IPS-15b (cell line): Measurements from ENCODE around the gene COL23A1.

Experiments used
- H3K27me3 ChIP-seq: one replicate; pipeline ENCODE4 v1.6.1; 2013; ENCODE audit warnings: low read length; ENCODE audit not compliant: control insufficient read depth, insufficient read depth
- H3K36me3 ChIP-seq: one replicate; pipeline ENCODE4 v1.6.1; 2013; ENCODE audit warnings: low read length; ENCODE audit not compliant: control insufficient read depth, insufficient read depth
- H3K4me1 ChIP-seq: one replicate; pipeline ENCODE4 v1.6.1; 2013; ENCODE audit warnings: mild to moderate bottlenecking, low read length; ENCODE audit not compliant: control insufficient read depth, insufficient read depth
- H3K4me3 ChIP-seq: one replicate; pipeline ENCODE4 v1.5.1; 2013; ENCODE audit warnings: low read depth, low read length
- H3K9ac ChIP-seq: one replicate; pipeline ENCODE4 v1.6.1; 2013; ENCODE audit warnings: low read depth, mild to moderate bottlenecking, low read length
- H3K9me3 ChIP-seq: one replicate; pipeline ENCODE4 v1.6.1; 2013; ENCODE audit warnings: mild to moderate bottlenecking, low read length; ENCODE audit not compliant: control insufficient read depth, insufficient read depth

The COL23A1 gene

GRCh38 chr5:178457471-178457870 lies 132.7 kb downstream of the COL23A1 start:
- Histone ChIP-seq H3K4me3 (no peak overlapping the region), H3K9me3 (no peaks in the 10 kb centered on the region), H3K36me3 (no peaks in the 10 kb centered on the region), H3K27me3 (no peaks in the 10 kb centered on the region), H3K4me1 (peaks cover 9% of the 10 kb centered on the region), H3K9ac (no peak overlapping the region)

DNA sequence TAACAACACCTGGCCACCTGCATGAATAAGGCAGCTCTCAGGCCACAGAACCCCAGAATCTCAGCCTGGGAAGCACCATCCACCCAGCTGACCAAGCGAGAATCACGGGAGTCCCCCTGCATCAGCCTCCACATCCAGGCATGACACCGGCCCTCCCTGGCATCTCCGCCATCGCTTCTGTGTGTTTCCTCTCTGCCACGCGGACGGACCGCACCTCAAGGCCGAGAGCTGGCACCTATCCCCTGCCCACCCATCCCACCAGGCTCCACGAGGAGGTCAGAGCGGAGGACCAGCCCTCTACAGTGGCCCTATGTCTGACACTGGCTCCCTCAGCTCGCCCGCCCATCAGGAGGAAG lies 134.7 kb downstream of the COL23A1 start:
- no peaks in the 10 kb centered on the region for H3K27me3 ChIP-seq
- no peak overlapping the region for H3K9ac ChIP-seq
- H3K9me3 ChIP-seq: no peaks in the 10 kb centered on the region
- H3K4me3 ChIP-seq: no peak overlapping the region
- H3K4me1 ChIP-seq: no peaks in the 10 kb centered on the region
- no peaks in the 10 kb centered on the region for H3K36me3 ChIP-seq

GRCh38 chr5:178454821-178455479 lies 135.2 kb downstream of the COL23A1 start:
- H3K9ac ChIP-seq: no peak overlapping the region
- no peaks in the 10 kb centered on the region for H3K36me3 ChIP-seq
- H3K4me1 ChIP-seq: no peaks in the 10 kb centered on the region
- no peaks in the 10 kb centered on the region for H3K27me3 ChIP-seq
- no peaks in the 10 kb centered on the region for H3K9me3 ChIP-seq
- H3K4me3 ChIP-seq: no peak overlapping the region

GRCh38 chr5:178454303-178454702 lies 135.9 kb downstream of the COL23A1 start:
- H3K27me3 ChIP-seq: no peaks in the 10 kb centered on the region
- H3K4me1 ChIP-seq: no peaks in the 10 kb centered on the region
- H3K36me3 ChIP-seq: no peaks in the 10 kb centered on the region
- H3K9ac ChIP-seq: no peak overlapping the region
- no peaks in the 10 kb centered on the region for H3K9me3 ChIP-seq
- H3K4me3 ChIP-seq: no peak overlapping the region

DNA sequence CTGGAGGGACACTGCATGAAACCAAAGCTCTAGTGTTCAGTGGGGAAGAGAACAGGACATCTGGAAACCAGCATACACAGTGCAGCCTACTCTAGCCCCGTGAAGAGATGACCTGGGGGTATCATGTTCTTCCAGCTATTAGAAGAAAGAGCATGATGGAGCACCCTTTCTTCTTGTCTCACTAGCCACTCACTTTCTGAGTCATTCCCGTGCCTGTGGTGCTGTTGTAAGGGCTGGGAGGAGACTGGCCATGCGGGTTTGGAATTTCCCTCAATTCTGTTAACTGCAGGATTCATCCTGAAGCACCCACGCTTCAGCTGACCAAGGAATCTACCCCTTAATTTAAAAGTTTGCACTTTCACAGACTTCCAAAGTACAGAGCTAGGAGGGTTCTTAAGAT lies 137.0 kb downstream of the COL23A1 start:
- H3K4me1 ChIP-seq: no peaks in the 10 kb centered on the region
- H3K9ac ChIP-seq: no peak overlapping the region
- no peaks in the 10 kb centered on the region for H3K27me3 ChIP-seq
- H3K4me3 ChIP-seq: no peak overlapping the region
- H3K36me3 ChIP-seq: no peaks in the 10 kb centered on the region
- no peaks in the 10 kb centered on the region for H3K9me3 ChIP-seq

DNA sequence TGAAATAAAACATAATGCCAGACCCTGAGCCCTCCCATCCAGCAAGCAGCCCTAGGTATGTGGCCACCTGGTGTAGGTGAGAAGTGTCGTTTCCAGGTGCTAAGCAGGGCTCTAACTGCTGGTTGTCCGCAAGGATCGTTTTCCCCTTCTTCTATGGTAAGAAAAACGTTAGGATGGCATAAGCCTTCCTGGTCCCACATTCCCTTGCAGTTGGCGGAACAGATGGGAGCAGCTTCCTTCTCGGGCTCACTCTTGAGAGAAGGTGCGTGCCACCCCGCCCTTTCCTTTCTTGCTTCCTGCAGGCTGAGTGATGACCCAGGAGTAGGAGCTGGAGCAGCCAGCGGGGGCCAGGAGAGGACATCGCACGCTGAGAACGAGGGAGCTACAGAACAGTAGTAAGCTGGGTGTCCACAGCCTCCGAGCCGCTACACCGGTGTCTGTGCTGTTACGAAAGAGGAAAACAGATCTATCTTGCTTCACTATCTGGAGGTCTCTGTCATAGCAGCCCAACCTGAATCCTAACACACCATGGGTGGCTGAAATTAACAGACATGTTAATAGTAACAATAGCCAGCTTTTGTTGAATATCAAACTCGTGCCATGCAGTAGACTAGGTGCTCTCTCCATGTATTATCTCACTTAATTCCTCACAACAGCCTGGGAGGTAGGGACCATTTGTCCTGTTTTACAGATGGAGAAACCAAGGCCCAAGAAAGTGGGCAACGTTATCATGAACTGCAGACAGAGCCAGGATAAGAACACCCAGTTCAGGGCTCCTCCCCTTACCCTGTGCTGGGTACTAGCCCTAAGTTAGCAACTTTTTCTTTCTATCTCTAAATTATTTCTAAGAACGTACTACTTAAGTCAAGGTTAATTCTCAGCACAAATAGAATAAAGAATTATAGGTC lies 139.8 kb downstream of the COL23A1 start:
- H3K4me1 ChIP-seq: no peaks in the 10 kb centered on the region

DNA sequence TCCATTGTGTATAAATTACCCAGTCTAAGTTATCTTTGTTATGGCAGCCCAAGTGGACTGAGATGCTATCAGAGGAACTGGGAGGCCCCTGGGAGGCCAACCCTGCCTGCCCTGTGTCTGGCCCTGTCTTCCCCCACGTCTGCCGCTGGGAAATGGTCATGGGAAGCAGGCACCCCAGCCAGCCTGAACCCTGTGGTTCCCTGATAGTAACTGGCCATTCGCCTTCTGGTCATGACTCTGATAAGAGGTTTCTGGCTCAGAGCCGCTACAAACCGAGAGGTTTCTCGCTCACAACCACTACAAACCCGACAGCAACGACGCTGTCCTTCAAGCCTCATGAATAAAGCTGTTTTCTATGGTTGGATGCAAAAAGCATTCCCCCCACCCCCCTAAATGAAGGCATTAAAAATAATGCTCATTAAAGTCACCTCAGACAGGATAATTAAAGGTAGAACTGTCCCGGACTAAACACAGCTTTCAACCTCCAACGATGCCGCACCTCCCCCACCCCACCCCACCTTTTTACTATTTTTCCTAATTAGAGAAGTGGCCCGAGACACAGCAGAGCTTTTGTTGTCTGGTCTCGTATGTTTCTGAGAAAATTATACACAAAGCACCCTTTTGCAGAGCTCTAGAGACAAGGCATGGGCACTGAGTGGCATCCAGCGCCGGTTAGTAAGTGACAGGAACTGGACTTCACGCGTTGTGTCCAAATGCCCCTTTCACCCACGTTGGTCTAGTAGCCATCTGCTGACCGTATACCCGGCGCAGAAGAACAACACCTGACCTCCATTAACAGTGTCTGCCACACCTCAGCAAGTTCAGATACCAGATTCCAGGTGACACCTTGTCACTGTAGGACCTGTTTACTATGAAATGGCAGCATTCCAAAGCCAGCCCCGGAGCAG lies 140.8 kb downstream of the COL23A1 start:
- Histone ChIP-seq H3K9me3 (no peaks in the 10 kb centered on the region), H3K27me3 (no peaks in the 10 kb centered on the region), H3K36me3 (no peaks in the 10 kb centered on the region), H3K9ac (no peak overlapping the region), H3K4me1 (no peaks in the 10 kb centered on the region), H3K4me3 (no peak overlapping the region)

More for the DNA sequence above, 139.8 kb downstream of the COL23A1 start:
- no peak overlapping the region for H3K9ac ChIP-seq
- H3K4me3 ChIP-seq: no peak overlapping the region
- no peaks in the 10 kb centered on the region for H3K36me3 ChIP-seq
- H3K9me3 ChIP-seq: no peaks in the 10 kb centered on the region
- no peaks in the 10 kb centered on the region for H3K27me3 ChIP-seq

DNA sequence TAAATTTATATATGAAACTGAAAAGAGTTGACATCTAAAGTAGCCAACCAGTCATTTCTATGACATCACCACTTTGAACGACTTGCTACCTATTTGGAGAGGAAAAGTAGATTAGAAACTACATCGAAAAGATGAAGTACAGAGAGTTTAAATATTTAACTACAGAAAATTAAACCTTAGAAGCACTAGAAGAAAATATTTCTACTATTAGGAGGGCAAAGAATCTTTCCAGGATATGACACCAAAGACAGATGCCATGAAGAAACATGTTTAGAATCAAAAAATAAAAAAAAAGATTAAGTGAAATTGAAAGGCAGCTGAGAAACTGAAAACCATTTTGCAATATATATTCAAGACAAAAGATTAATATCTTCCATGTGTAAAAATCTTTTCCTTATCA lies 144.7 kb downstream of the COL23A1 start:
- Histone ChIP-seq H3K27me3 (no peaks in the 10 kb centered on the region), H3K4me1 (no peaks in the 10 kb centered on the region), H3K4me3 (no peak overlapping the region)

GRCh38 chr5:178442405-178443257 lies 147.6 kb downstream of the COL23A1 start:
- Histone ChIP-seq H3K36me3 (no peaks in the 10 kb centered on the region), H3K9ac (no peak overlapping the region), H3K9me3 (no peaks in the 10 kb centered on the region), H3K4me3 (no peak overlapping the region), H3K27me3 (no peaks in the 10 kb centered on the region), H3K4me1 (no peaks in the 10 kb centered on the region)

More for the DNA sequence above, 144.7 kb downstream of the COL23A1 start:
- Histone ChIP-seq H3K9me3 (no peaks in the 10 kb centered on the region), H3K36me3 (no peaks in the 10 kb centered on the region), H3K9ac (no peak overlapping the region)

DNA sequence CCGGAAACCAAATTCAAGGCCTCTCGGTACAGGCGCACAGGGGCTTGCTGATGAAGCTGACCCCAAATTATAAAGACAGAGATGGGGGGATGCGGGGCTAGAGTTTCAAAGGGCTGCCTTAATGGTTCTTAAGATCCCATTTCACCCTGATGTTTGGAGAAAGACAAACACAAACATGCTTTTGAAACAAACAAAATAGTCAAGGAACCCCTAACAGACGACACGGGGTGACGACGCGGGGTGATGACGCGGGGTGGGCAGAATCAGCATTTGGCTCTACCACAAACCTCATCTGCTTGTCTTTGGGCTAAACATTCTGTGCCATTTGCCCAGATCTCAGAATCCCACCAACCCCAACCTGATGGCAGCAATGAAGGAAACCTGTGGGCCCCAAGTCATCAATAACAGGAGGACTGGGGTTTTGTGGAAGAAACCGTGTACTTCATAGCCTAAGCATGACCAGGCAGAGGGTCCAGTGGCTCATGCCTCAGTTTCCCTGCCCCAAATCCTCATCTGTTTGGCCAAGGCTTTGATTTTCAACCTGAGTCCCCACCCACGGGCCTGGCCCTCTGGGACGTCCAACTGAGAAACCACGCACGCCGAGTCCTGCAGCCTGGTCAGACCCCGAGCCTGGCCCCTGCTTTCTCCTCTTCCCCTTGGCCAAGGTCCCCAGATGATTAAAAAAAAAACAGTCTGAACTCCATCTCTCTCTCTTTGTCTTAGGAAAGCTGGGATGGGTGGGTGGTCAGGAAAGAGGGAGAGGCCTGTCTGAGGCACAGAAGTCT lies 148.5 kb downstream of the COL23A1 start:
- Histone ChIP-seq H3K9me3 (no peaks in the 10 kb centered on the region), H3K36me3 (no peaks in the 10 kb centered on the region), H3K27me3 (no peaks in the 10 kb centered on the region), H3K9ac (no peak overlapping the region), H3K4me3 (no peak overlapping the region), H3K4me1 (no peaks in the 10 kb centered on the region)
